Keratinocyte (primary cell): ENCODE results near the gene DVL2.

ENCODE experiments used
- CTCF ChIP-seq, 3 experiments: IDR thresholded peaks in 1 of 3; conservative IDR thresholded peaks in 1 of 3; optimal IDR thresholded peaks in 1 of 3; 2 replicates in 2 of 3; 3 replicates in 1 of 3; pipeline versions ENCODE3 to v1.5.1; 2011; ENCODE audit warnings: low read length in 3 of 3, mild to moderate bottlenecking in 3 of 3, moderate library complexity in 2 of 3, control low read depth in 1 of 3, inconsistent platforms in 1 of 3; ENCODE audit not compliant: insufficient read depth in 2 of 3; ENCODE audit errors: extremely low read depth in 1 of 3
- EZH2 ChIP-seq: IDR thresholded peaks from one replicate; pipeline ENCODE4 v1.6.1; 2012; ENCODE audit warnings: inconsistent platforms, mild to moderate bottlenecking, low read length, moderate library complexity

GRCh38 chr17:7204828-7205461 is 29.4 kb downstream of the DVL2 start:
- no peak for TF ChIP-seq CTCF (optimal IDR thresholded peaks at IDR 0.05 in 1 of 3, IDR thresholded peaks at IDR 0.05 in 1 of 3, conservative IDR thresholded peaks at IDR 0.05 in 1 of 3; ENCODE audit: extremely low read depth in 1 of 3, insufficient read depth in 2 of 3, low read length in 3 of 3)
- no peak for TF ChIP-seq EZH2
